GM06990 (cell line): ENCODE data around the gene ABCC5.

ENCODE experiments used
- DNase-seq: peaks from one replicate; pipeline ENCODE4 v3.0.0-alpha.2; 2011; ENCODE audit not compliant: insufficient read length; ENCODE audit errors: extremely low read depth
- H3K27me3 ChIP-seq: replicated peaks from 2 replicates; pipeline ENCODE4 v1.6.0; 2011; ENCODE audit warnings: low read length; ENCODE audit not compliant: control insufficient read depth, insufficient read depth
- H3K36me3 ChIP-seq: 2 replicates; pipeline ENCODE4 v1.5.1; 2011; ENCODE audit warnings: low read length; ENCODE audit not compliant: control insufficient read depth, insufficient read depth
- H3K4me3 ChIP-seq: replicated peaks from 2 replicates; pipeline ENCODE4 v1.5.1; 2011; ENCODE audit warnings: low read depth, mild to moderate bottlenecking, control low read depth, low read length
- TF ChIP-seq, protein P1 (sequence below): IDR thresholded peaks from 2 replicates; pipeline ENCODE4 v1.5.1; 2011; ENCODE audit warnings: low read length, control low read depth, mild to moderate bottlenecking, inconsistent platforms; ENCODE audit not compliant: insufficient read depth, poor library complexity, severe bottlenecking

The ABCC5 gene

DNA sequence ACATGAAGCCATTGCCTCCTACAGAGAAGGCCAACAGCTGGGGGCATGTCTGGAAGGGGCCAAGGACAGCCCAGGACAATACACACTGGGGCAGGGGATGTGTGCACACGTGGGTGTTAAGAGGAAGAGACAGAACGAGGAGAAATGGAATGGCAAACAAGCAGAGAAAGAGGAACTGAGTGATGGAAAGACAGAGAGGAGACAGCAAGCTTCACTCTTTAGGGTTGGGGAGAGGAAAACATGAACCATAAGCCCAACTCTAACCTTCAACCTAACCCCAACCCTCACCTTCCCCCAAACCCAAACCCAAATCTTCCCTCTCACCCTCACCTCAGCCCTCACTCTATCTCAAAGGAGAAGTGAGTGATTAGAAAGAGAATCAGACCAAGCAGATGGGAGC lies 121.1 kb downstream of the ABCC5 start:
- TF ChIP-seq, protein P1, sequence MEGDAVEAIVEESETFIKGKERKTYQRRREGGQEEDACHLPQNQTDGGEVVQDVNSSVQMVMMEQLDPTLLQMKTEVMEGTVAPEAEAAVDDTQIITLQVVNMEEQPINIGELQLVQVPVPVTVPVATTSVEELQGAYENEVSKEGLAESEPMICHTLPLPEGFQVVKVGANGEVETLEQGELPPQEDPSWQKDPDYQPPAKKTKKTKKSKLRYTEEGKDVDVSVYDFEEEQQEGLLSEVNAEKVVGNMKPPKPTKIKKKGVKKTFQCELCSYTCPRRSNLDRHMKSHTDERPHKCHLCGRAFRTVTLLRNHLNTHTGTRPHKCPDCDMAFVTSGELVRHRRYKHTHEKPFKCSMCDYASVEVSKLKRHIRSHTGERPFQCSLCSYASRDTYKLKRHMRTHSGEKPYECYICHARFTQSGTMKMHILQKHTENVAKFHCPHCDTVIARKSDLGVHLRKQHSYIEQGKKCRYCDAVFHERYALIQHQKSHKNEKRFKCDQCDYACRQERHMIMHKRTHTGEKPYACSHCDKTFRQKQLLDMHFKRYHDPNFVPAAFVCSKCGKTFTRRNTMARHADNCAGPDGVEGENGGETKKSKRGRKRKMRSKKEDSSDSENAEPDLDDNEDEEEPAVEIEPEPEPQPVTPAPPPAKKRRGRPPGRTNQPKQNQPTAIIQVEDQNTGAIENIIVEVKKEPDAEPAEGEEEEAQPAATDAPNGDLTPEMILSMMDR = no peak
- H3K27me3 ChIP-seq = no peaks in the 10 kb centered on the region
- DNase-seq = no peak
- H3K36me3 ChIP-seq = no peaks in the 10 kb centered on the region
- no peak overlapping the region for H3K4me3 ChIP-seq

- DNase-seq = no peak
- no peaks in the 10 kb centered on the region for H3K36me3 ChIP-seq
- TF ChIP-seq, protein P1 = no peak
These were observed 121.5 kb downstream of the ABCC5 start for GRCh38 chr3:183896184-183896583.

GRCh38 chr3:183895774-183896173 lies 121.9 kb downstream of the ABCC5 start:
- no peak for DNase-seq

More at GRCh38 chr3:183896184-183896583, 121.5 kb downstream of the ABCC5 start:
- Histone ChIP-seq H3K4me3 (no peak overlapping the region), H3K27me3 (no peaks in the 10 kb centered on the region)

GRCh38 chr3:183895296-183895695 lies 122.4 kb downstream of the ABCC5 start:
- Histone ChIP-seq H3K36me3 (no peaks in the 10 kb centered on the region), H3K4me3 (no peak overlapping the region), H3K27me3 (no peaks in the 10 kb centered on the region)
- DNase-seq = no peak
- TF ChIP-seq, protein P1 = peak; percentile 86

More at GRCh38 chr3:183895774-183896173, 121.9 kb downstream of the ABCC5 start:
- TF ChIP-seq, protein P1 = no peak
- Histone ChIP-seq H3K4me3 (no peak overlapping the region), H3K27me3 (no peaks in the 10 kb centered on the region), H3K36me3 (no peaks in the 10 kb centered on the region)

DNA sequence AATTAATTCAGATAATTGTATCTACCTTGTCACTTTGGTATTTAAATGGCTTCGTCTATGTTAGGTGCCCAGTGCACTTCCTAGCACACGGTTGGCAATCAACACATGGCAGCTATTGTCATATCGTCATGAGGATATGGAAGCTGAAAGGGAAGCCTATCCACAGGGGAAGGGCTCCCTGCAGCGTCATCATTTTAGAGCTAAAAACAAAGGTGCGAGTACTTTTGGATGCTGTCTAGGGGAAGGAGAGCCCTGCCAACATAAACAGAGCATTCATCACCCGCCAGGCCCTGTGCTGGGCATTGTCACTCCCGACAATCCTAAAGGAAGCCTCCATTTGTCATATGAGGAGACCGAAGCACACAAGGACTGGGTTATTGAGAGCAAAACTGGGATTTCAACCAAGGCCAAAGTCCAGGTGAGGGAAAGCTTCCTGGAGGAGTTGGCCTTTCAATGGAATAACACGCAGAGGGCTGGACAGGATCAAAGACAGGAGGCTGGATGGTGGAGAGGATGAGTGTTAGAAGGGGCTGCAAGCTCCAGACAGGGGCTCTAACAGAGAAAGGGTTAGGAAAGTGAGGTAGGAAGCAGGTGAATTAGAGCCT lies 125.0 kb downstream of the ABCC5 start:
- TF ChIP-seq, protein P1 = no peak
- no peak for DNase-seq
- Histone ChIP-seq H3K27me3 (no peaks in the 10 kb centered on the region), H3K36me3 (no peaks in the 10 kb centered on the region), H3K4me3 (no peak overlapping the region)

- TF ChIP-seq, protein P1 = no peak
- H3K27me3 ChIP-seq = no peaks in the 10 kb centered on the region
- no peaks in the 10 kb centered on the region for H3K36me3 ChIP-seq
- no peak overlapping the region for H3K4me3 ChIP-seq
- no peak for DNase-seq
These were observed 131.9 kb downstream of the ABCC5 start for GRCh38 chr3:183885766-183886165.
